ENCODE results near the gene NTSR2.

Gene NTSR2, protein sequence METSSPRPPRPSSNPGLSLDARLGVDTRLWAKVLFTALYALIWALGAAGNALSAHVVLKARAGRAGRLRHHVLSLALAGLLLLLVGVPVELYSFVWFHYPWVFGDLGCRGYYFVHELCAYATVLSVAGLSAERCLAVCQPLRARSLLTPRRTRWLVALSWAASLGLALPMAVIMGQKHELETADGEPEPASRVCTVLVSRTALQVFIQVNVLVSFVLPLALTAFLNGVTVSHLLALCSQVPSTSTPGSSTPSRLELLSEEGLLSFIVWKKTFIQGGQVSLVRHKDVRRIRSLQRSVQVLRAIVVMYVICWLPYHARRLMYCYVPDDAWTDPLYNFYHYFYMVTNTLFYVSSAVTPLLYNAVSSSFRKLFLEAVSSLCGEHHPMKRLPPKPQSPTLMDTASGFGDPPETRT

GRCh38 chr2:11669454-11670291 is at the start of gene NTSR2:
NTSR2 (minus strand) TSS chr2:11670195; CDS start chr2:11670129, 66 bp downstream.
- peak; percentile 18 to 37 for DNase-seq

GRCh38 chr2:11719230-11719977 is 49.4 kb upstream of the NTSR2 start:
- DNase-seq = no peak

DNA sequence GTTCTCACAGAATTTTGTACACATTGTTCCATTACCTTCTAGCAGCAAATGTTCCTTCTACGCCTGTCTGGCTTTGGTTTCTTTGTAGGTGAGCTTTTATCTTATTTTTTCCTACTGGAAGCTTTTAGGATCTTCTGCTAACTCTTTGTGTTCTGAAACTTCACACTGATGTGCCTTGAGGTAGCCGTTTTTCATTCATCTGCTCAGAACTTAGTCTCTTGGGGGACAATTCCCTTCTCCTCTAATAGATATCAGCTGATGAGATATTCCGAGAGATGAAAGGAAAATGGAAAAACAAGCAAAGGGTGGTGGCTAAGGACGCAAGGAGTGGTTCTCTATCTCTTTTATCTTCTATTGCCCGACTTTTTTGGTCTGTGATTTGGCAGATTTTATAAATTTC is 48.6 kb upstream of the NTSR2 start:
- no peak for DNase-seq

- DNase-seq = no peak
Measured at GRCh38 chr2:11717623-11718022, 47.6 kb upstream of the NTSR2 start.

- no peak for DNase-seq
Measured at GRCh38 chr2:11716689-11717321, 46.8 kb upstream of the NTSR2 start.

GRCh38 chr2:11715987-11716652 is 46.1 kb upstream of the NTSR2 start:
- DNase-seq = no peak

GRCh38 chr2:11713815-11714214 is 43.8 kb upstream of the NTSR2 start:
- DNase-seq = no peak

- DNase-seq = no peak
Measured at GRCh38 chr2:11712866-11713265, 42.9 kb upstream of the NTSR2 start.

DNA sequence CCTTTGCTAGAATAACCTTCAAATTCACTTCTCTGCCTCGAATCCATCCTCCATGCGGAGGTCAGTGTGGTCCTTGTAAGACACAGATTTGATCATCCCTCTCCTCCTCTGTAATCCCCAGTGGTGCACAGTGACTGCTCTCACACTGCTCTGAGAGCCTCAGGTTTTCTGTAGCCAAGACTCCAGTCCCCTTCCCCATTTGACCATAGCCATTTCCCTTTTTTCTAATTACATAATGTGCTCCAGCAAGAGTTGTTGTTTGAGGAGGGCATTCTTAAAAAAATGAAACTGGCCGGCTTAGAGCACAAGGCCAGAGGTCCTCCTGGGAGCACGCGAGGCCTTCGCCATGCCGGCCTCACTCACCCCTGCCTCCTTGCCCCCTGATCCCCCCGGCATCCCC is 41.8 kb upstream of the NTSR2 start:
- no peak for DNase-seq

GRCh38 chr2:11711354-11711716 is 41.3 kb upstream of the NTSR2 start:
- no peak for DNase-seq

DNA sequence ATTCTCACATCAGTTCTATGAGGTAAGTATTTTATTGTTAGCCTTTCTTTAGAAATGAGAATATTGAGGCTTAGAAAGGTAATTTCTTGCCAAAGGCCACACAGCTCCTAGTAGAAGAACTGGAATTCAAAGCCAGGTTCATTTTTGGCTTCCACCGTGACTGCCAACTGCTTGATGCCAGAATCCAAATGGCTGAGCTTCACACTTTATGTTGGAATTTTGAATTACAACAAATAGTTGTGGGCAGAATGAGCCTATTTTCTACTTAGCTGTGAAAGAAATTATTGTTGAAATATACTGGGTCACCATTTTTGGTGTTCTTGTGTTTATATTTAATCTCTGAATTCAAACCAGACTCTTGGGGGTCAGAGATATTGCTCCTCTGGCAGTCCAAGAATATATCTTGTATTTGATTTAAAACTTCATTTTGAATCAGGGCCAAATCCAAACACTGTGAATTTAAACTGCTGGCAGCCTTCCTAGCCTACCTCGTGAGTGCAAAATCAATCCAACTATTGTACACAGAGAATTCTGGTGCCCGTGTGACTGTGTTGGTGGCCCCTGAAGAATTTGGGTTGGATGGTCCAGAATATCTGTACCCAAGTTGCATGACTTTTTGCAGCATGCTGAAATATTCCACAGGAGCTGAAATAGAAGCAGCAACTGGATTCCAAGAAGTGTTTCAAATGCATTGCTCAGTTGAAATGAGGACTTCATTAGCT is 40.8 kb upstream of the NTSR2 start:
- DNase-seq = no peak

DNA sequence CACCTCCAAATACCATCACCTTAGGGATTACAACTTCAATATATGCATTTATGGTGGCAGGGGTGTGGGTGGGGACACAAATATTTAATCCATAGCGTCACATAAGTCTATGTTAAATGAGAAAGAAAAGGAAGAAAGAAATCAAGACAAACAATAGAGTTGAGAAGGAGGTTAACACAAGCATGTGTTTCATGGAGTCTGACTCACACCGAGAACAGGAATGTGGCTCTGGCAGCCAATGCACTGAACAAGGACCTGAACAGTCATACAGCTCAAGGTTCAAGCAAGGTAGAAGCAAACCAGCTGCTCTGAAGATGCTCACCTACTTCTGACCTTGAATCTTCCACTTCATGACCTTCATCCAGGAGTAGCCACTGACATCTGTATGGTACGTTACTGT is 40.2 kb upstream of the NTSR2 start:
- no peak for DNase-seq

- DNase-seq = no peak
Measured at GRCh38 chr2:11709293-11709692, 39.3 kb upstream of the NTSR2 start.

DNA sequence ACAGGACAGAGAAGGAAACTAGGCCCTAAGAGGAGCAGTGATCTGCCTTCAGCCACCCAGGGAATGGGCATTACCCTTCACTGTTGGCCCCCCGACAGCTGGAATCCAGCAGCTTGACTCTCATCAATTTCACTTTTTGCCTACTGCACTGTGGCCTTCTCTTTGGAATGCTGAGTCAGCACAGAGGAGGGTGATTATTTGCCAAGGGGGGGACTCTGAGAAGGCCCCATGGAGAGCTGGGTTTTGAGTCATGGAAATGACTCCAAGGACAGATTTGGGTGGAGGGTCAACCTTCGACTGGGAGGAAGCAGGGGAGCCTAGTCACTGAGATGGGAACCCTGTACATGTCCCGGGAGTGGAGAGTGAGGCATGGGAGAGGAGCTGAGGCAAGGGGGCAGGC is 38.1 kb upstream of the NTSR2 start:
- DNase-seq = no peak

GRCh38 chr2:11705711-11706110 is 35.7 kb upstream of the NTSR2 start:
- DNase-seq = no peak

- no peak for DNase-seq
Measured at GRCh38 chr2:11705063-11705462, 35.1 kb upstream of the NTSR2 start.

DNA sequence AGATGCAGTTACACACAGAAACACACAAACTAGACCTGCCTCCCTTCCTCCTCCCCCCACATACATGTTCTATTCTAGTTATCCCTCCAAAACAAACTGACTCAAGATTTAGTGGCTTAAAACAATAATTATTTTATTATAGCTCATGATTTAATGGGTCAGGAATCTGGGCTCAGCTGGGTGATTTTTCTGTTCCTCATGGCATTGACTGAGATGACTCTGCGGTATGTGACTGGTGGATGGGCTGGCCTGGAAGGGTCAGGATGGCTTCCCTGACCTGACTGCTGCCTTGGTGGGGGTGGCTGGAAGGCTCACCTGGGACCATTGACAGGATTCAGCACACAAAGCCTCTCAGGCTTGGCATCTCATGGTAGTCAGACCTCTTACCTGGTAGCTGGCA is 33.7 kb upstream of the NTSR2 start:
- DNase-seq = no peak

DNA sequence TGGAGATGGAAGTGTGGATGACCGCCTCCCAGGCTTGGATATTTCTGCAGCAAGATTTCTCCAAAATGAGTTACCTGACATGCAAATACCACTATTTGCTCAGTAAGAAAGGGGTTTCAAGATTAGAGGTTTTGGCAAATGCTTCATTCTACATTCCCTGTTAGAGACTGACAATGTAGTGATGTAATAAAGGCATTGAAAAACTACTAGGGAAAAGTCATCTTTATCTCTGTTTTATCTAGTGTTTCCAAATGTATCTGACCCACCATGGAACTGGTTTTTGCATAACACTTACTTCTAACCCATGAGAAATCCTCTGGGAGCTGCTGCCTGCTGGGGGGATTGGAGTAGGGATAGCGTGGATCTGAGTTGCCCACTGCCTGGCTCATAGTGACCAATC is 33.0 kb upstream of the NTSR2 start:
- DNase-seq = no peak

- DNase-seq = no peak
Measured at GRCh38 chr2:11701751-11702301, 31.8 kb upstream of the NTSR2 start.

GRCh38 chr2:11701206-11701605 is 31.2 kb upstream of the NTSR2 start:
- DNase-seq = no peak
